T-helper 1 cell treated with Interleukin-12 subunit alpha and Interleukin-12 subunit beta and Interleukin-4 antibody, amounts not matched to agents 30 ng/mL and 1 ng/mL, for 36 hours (primary cell): ENCODE results near the gene RALGDS. TPM values are rescaled to one million over a fixed set of nuclear protein-coding genes. Genes with fewer than 3 reads are reported as not detected.
"Not testable (repeated sequence)": the region's sequence is repeated elsewhere in the genome, so short reads cannot be mapped to it uniquely, and the experiment has no call there.

Experiments
- intact Hi-C: fragments of 100-400 bp; cut with micrococcal nuclease; formaldehyde crosslinking; loops from one replicate; pipeline ENCODE4 v1.15.1; 2024
- total RNA-seq: library from RNA; stranded (reverse); gene quantifications from 2 replicates; pipeline ENCODE4 v1.2.3, GENCODE V29; 2022

Gene RALGDS
- total RNA-seq, 1 donor from 2014 or later: 128 TPM

GRCh38 chr9:133098871-133099270 lies 22.2 kb downstream of the RALGDS start:
- intact Hi-C loops: loop anchor here (5.0 kb wide), 1 partner anchor 57 kb away; no protein-coding TSS in a partner anchor

GRCh38 chr9:133098104-133098754 lies 22.8 kb downstream of the RALGDS start:
- intact Hi-C loops: loop anchor here (5.0 kb wide), 1 partner anchor 56 kb away; no protein-coding TSS in a partner anchor

GRCh38 chr9:133094842-133095393 lies 26.1 kb downstream of the RALGDS start:
- intact Hi-C loops: loop anchor here (5.0 kb wide), 1 partner anchor 53 kb away; no protein-coding TSS in a partner anchor

GRCh38 chr9:133094351-133094750 lies 26.7 kb downstream of the RALGDS start:
- intact Hi-C loops: not testable (repeated sequence)

- intact Hi-C loops: no loop called here
Observed at GRCh38 chr9:133090752-133091385, 30.2 kb downstream of the RALGDS start.

- intact Hi-C loops: no loop called here
Observed at GRCh38 chr9:133090187-133090586, 30.9 kb downstream of the RALGDS start.

- intact Hi-C loops: no loop called here
Observed at GRCh38 chr9:133089271-133089671, 31.8 kb downstream of the RALGDS start.

- intact Hi-C loops: no loop called here
Observed at GRCh38 chr9:133088756-133089155, 32.3 kb downstream of the RALGDS start.

GRCh38 chr9:133088146-133088750 lies 32.8 kb downstream of the RALGDS start:
- intact Hi-C loops: no loop called here

- intact Hi-C loops: no loop called here
Observed at GRCh38 chr9:133087429-133088145, 33.5 kb downstream of the RALGDS start.

GRCh38 chr9:133086894-133087293 lies 34.1 kb downstream of the RALGDS start:
- intact Hi-C loops: no loop called here

GRCh38 chr9:133086212-133086860 lies 34.7 kb downstream of the RALGDS start:
- intact Hi-C loops: not testable (repeated sequence)

- intact Hi-C loops: not testable (repeated sequence)
Observed at GRCh38 chr9:133083688-133084087, 37.4 kb downstream of the RALGDS start.

- intact Hi-C loops: not testable (repeated sequence)
Observed at GRCh38 chr9:133081957-133082644, 38.9 kb downstream of the RALGDS start.

- intact Hi-C loops: not testable (repeated sequence)
Observed at GRCh38 chr9:133080786-133081779, 40.0 kb downstream of the RALGDS start.

GRCh38 chr9:133080161-133080560 lies 40.9 kb downstream of the RALGDS start:
- intact Hi-C loops: no loop called here

- intact Hi-C loops: no loop called here
Observed at GRCh38 chr9:133078486-133078885, 42.6 kb downstream of the RALGDS start.

- intact Hi-C loops: no loop called here
Observed at GRCh38 chr9:133076691-133077090, 44.3 kb downstream of the RALGDS start.
